ENCODE measurements around the gene NAA20. TPM values are rescaled to one million over a fixed set of nuclear protein-coding genes. Genes with fewer than 3 reads are reported as not detected.

The NAA20 gene
- total RNA-seq, 1 experiment from 2014 or later = 82.6 TPM

- Histone ChIP-seq H3K4me1 (ENCODE audit: insufficient read depth, low read length, poor library complexity, severe bottlenecking) (peaks cover under 1% of the 10 kb centered on the region), H3K27ac (ENCODE audit: low read depth, low read length, poor library complexity, severe bottlenecking) (no peak overlapping the region), H3K4me3 (ENCODE audit: low read depth, low read length, poor library complexity, severe bottlenecking) (no peak overlapping the region), H3K36me3 (ENCODE audit: insufficient read depth, low read length, poor library complexity, severe bottlenecking) (peaks cover 8% of the 10 kb centered on the region), H3K9me3 (ENCODE audit: low read depth, low read length, poor library complexity, severe bottlenecking) (no peaks in the 10 kb centered on the region), H3K27me3 (replicated peaks; ENCODE audit: insufficient read depth, low read depth, low read length, poor library complexity) (no peaks in the 10 kb centered on the region)
- intact Hi-C loops (cut with micrococcal nuclease; ENCODE audit: unreplicated experiment) = no loop called here
- BruUV-seq (replicated peaks) = no TSS peak
- TF ChIP-seq EZH2 (IDR thresholded peaks at IDR 0.05; ENCODE audit: borderline replicate concordance, low read depth, low read length, poor library complexity, severe bottlenecking) (no peak), CTCF (conservative IDR thresholded peaks at IDR 0.05; ENCODE audit: low read depth, low read length) (no peak)
- CTCF ChIA-PET = no interaction called here
- no peak for DNase-seq (ENCODE audit: low spot score)
- POLR2A ChIA-PET (ENCODE audit: low non-redundant PET) = no interaction called here
Observed at GRCh38 chr20:20021835-20022234, 4.7 kb downstream of the NAA20 start.

DNA sequence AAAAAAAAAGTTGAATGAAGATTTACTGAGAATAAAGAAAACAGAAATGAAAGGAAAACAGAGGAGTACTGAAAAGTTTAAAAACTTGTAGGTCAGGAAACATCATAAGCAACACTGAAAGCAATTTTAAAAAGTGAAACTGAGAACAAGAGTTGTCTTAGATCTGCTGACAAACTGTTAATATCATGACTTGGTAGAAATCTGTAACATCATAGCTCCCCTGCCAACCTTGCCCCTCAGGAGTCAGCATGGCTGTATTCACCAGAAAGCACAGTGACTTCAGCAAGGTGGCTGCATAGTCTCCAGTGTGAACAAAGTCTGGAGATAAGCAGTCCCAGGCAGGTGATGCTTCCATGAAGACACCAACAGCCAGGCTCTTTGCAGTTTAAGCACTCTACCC lies 5.3 kb downstream of the NAA20 start:
- intact Hi-C loops (cut with micrococcal nuclease; ENCODE audit: unreplicated experiment) = no loop called here
- ChIA-PET CTCF (no interaction called here), POLR2A (ENCODE audit: low non-redundant PET) (no interaction called here)
- no peaks in the 10 kb centered on the region for H3K4me1 ChIP-seq (ENCODE audit: insufficient read depth, low read length, poor library complexity, severe bottlenecking)
- no peaks in the 10 kb centered on the region for H3K9me3 ChIP-seq (ENCODE audit: low read depth, low read length, poor library complexity, severe bottlenecking)
- TF ChIP-seq EZH2 (IDR thresholded peaks at IDR 0.05; ENCODE audit: borderline replicate concordance, low read depth, low read length, poor library complexity, severe bottlenecking) (no peak), CTCF (conservative IDR thresholded peaks at IDR 0.05; ENCODE audit: low read depth, low read length) (no peak)
- no peak overlapping the region for H3K4me3 ChIP-seq (ENCODE audit: low read depth, low read length, poor library complexity, severe bottlenecking)
- H3K27ac ChIP-seq (ENCODE audit: low read depth, low read length, poor library complexity, severe bottlenecking) = no peak overlapping the region
- BruUV-seq (replicated peaks) = no TSS peak
- no peaks in the 10 kb centered on the region for H3K27me3 ChIP-seq (replicated peaks; ENCODE audit: insufficient read depth, low read depth, low read length, poor library complexity)
- DNase-seq (ENCODE audit: low spot score) = no peak
- peaks cover 14% of the 10 kb centered on the region for H3K36me3 ChIP-seq (ENCODE audit: insufficient read depth, low read length, poor library complexity, severe bottlenecking)

- H3K4me1 ChIP-seq (ENCODE audit: insufficient read depth, low read length, poor library complexity, severe bottlenecking) = no peaks in the 10 kb centered on the region
- intact Hi-C loops (cut with micrococcal nuclease; ENCODE audit: unreplicated experiment) = no loop called here
- POLR2A ChIA-PET (ENCODE audit: low non-redundant PET) = no interaction called here
- no peak for DNase-seq (ENCODE audit: low spot score)
- CTCF ChIA-PET = no interaction called here
- no peaks in the 10 kb centered on the region for H3K9me3 ChIP-seq (ENCODE audit: low read depth, low read length, poor library complexity, severe bottlenecking)
- H3K4me3 ChIP-seq (ENCODE audit: low read depth, low read length, poor library complexity, severe bottlenecking) = no peak overlapping the region
- no peak for TF ChIP-seq CTCF (conservative IDR thresholded peaks at IDR 0.05; ENCODE audit: low read depth, low read length)
- no peak for TF ChIP-seq EZH2 (IDR thresholded peaks at IDR 0.05; ENCODE audit: borderline replicate concordance, low read depth, low read length, poor library complexity, severe bottlenecking)
- BruUV-seq (replicated peaks) = no TSS peak
- H3K36me3 ChIP-seq (ENCODE audit: insufficient read depth, low read length, poor library complexity, severe bottlenecking) = peaks cover 21% of the 10 kb centered on the region
- no peak overlapping the region for H3K27ac ChIP-seq (ENCODE audit: low read depth, low read length, poor library complexity, severe bottlenecking)
- H3K27me3 ChIP-seq (replicated peaks; ENCODE audit: insufficient read depth, low read depth, low read length, poor library complexity) = no peaks in the 10 kb centered on the region
Observed at GRCh38 chr20:20023395-20023794, 6.2 kb downstream of the NAA20 start.
